GM23338 (cell line): Measurements from ENCODE around the gene TIMM13. TPM values are rescaled to one million over a fixed set of nuclear protein-coding genes. Genes with fewer than 3 reads are reported as not detected.

Experiments used
- ATAC-seq: fragments of 200-7000 bp; cut with Tn5 transposase; 3 replicates; pipeline ENCODE4 v1.9.1; 2020
- DNase-seq: peaks from one replicate; pipeline ENCODE4 v3.0.0-alpha.2; 2015; ENCODE audit warnings: low spot score
- H2AFZ ChIP-seq: fragments of 200-600 bp; sonication (generic); 2 replicates; pipeline ENCODE4 v1.8.0; 2016; ENCODE audit warnings: antibody characterized with exemption, mild to moderate bottlenecking, moderate library complexity
- H3F3A ChIP-seq: fragments of 200-600 bp; sonication (generic); replicated peaks from 2 replicates; pipeline ENCODE4 v1.8.0; 2017; ENCODE audit warnings: antibody characterized with exemption, mixed run types, low read depth
- H3K27ac ChIP-seq: fragments of 200-600 bp; sonication (generic); 2 replicates; pipeline ENCODE4 v1.6.1; 2016; ENCODE audit warnings: low read depth
- H3K27me3 ChIP-seq: fragments of 200-600 bp; sonication (generic); 2 replicates; pipeline ENCODE4 v1.8.0; 2016; ENCODE audit warnings: mild to moderate bottlenecking, mixed run types, moderate library complexity; ENCODE audit not compliant: insufficient read depth
- H3K36me3 ChIP-seq: fragments of 200-600 bp; sonication (generic); 2 replicates; pipeline ENCODE4 v1.8.0; 2016; ENCODE audit warnings: mild to moderate bottlenecking; ENCODE audit not compliant: insufficient read depth
- H3K4me1 ChIP-seq: fragments of 200-600 bp; sonication (generic); 2 replicates; pipeline ENCODE4 v1.8.0; 2016; ENCODE audit warnings: mild to moderate bottlenecking, moderate library complexity; ENCODE audit not compliant: insufficient read depth
- H3K4me2 ChIP-seq: fragments of 200-600 bp; sonication (generic); 2 replicates; pipeline ENCODE4 v1.7.1; 2017; ENCODE audit warnings: mixed run types
- H3K4me3 ChIP-seq: fragments of 200-600 bp; sonication (generic); 2 replicates; pipeline ENCODE4 v1.6.1; 2016; ENCODE audit warnings: mixed run types
- H3K79me2 ChIP-seq: fragments of 200-600 bp; sonication (generic); replicated peaks from 2 replicates; pipeline ENCODE4 v1.8.0; 2017; ENCODE audit warnings: mild to moderate bottlenecking; ENCODE audit not compliant: insufficient read depth
- H3K9me2 ChIP-seq: fragments of 200-600 bp; sonication (generic); 2 replicates; pipeline ENCODE4 v1.8.0; 2017; ENCODE audit not compliant: insufficient read depth
- H4K20me1 ChIP-seq: fragments of 200-600 bp; sonication (generic); replicated peaks from 2 replicates; pipeline ENCODE4 v1.8.0; 2017; ENCODE audit warnings: mild to moderate bottlenecking; ENCODE audit not compliant: insufficient read depth
- H3K27ac Mint-ChIP-seq: 2 replicates; pipeline ENCODE4 v1.8.0; 2020; ENCODE audit warnings: inconsistent platforms, mild to moderate bottlenecking, moderate library complexity, mixed read lengths
- H3K27me3 Mint-ChIP-seq: 3 replicates; pipeline ENCODE4 v1.8.0; 2022; ENCODE audit warnings: low read depth, mild to moderate bottlenecking, moderate library complexity, mixed read lengths, inconsistent platforms; ENCODE audit not compliant: insufficient read depth, poor library complexity
- H3K36me3 Mint-ChIP-seq: 3 replicates; pipeline ENCODE4 v1.8.0; 2021; ENCODE audit warnings: low read depth, mild to moderate bottlenecking, inconsistent platforms, moderate library complexity, mixed read lengths
- H3K4me1 Mint-ChIP-seq: 3 replicates; pipeline ENCODE4 v1.8.0; 2020; ENCODE audit warnings: mild to moderate bottlenecking, inconsistent platforms, mixed read lengths
- H3K4me3 Mint-ChIP-seq: 3 replicates; pipeline ENCODE4 v1.8.0; 2021; ENCODE audit warnings: moderate library complexity, mild to moderate bottlenecking, inconsistent platforms, mixed read lengths
- H3K9me3 Mint-ChIP-seq: 3 replicates; pipeline ENCODE4 v1.8.0; 2020; ENCODE audit warnings: moderate library complexity, mild to moderate bottlenecking, inconsistent platforms, mixed read lengths
- CREB1 ChIP-seq: fragments of 250-450 bp; sonication (Bioruptor Pico); IDR thresholded peaks from 2 replicates; pipeline ENCODE4 v1.5.0; 2020; ENCODE audit warnings: low read depth, mild to moderate bottlenecking, moderate library complexity
- EZH2 ChIP-seq: fragments of 200-600 bp; sonication (generic); IDR thresholded peaks from one replicate; pipeline ENCODE4 v1.8.0; 2017; ENCODE audit warnings: antibody characterized with exemption, mild to moderate bottlenecking, low read depth; ENCODE audit not compliant: unreplicated experiment
- EZH2phosphoT487 ChIP-seq: fragments of 200-600 bp; sonication (generic); IDR thresholded peaks from one replicate; pipeline ENCODE4 v1.8.1; 2018; ENCODE audit warnings: antibody characterized with exemption; ENCODE audit not compliant: unreplicated experiment
- NANOG ChIP-seq: IDR thresholded peaks from 2 replicates; pipeline ENCODE4 v1.6.1; 2016; ENCODE audit warnings: antibody characterized with exemption, borderline replicate concordance
- POLR2AphosphoS5 ChIP-seq: IDR thresholded peaks from 2 replicates; pipeline ENCODE4 v1.6.1; 2016; ENCODE audit warnings: antibody characterized with exemption, low read depth
- REST ChIP-seq: IDR thresholded peaks from one replicate; pipeline ENCODE4 v1.6.1; 2018; ENCODE audit warnings: antibody characterized with exemption; ENCODE audit not compliant: unreplicated experiment
- ZNF114 ChIP-seq: fragments of 250-450 bp; sonication (Bioruptor Pico); IDR thresholded peaks from 2 replicates; pipeline ENCODE4 v1.5.0; 2020; ENCODE audit warnings: mild to moderate bottlenecking, moderate library complexity
- ZNF331 ChIP-seq: fragments of 250-450 bp; sonication (Bioruptor Pico); IDR thresholded peaks from 2 replicates; pipeline ENCODE4 v1.5.0; 2020; ENCODE audit warnings: low read depth, mild to moderate bottlenecking, moderate library complexity
- polyA plus RNA-seq: library from polyadenylated mRNA; unstranded; fragments of >200 nt; fragmentation: Nextera tagmentation; extraction: Ambion mirVana; gene quantifications from 2 replicates; pipeline ENCODE4 v1.2.1, GENCODE V29; 2016
- total RNA-seq: library from RNA; depleted of rRNA; stranded (reverse); fragments of >200 nt; shearing (Covaris generic); gene quantifications from 2 replicates; pipeline ENCODE4 v1.2.3, GENCODE V29; 2014
- TF ChIP-seq, protein P1 (sequence below), 2 experiments: fragments of 200-600 bp in 1 of 2; sonication (generic) in 1 of 2; conservative IDR thresholded peaks; 2 replicates each; pipeline versions ENCODE4 v1.5.1 to v1.6.1; 2016 to 2017; ENCODE audit warnings: antibody characterized with exemption in 2 of 2, low read depth in 2 of 2, mild to moderate bottlenecking in 2 of 2, moderate library complexity in 1 of 2
- TF ChIP-seq, protein P2 (sequence below): IDR thresholded peaks from 2 replicates; pipeline ENCODE4 v1.6.1; 2016; ENCODE audit warnings: antibody characterized with exemption

The TIMM13 gene
- total and polyA plus RNA-seq, 2 experiments from 2014 or later: 140 to 347 TPM

DNA sequence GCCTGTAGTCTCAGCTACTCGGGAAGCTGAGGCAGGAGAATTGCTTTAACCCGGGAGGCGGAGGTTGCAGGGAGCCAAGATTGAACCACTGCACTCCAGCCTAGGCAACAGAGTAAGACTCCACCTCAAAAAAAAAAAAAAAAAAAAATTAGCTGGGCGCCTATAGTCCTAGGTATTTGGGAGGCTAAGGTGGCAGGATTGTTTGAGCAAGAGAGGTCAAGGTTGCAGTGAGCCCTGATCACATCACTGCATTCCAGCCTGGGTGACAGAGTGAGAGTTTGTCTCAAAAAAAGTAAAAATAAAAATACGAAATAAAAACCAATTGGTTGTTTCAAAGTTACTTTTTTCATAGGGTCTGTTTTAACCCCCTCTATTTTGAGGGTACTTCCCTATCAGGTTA, 30.7 kb upstream of the TIMM13 start (continued):
- TF ChIP-seq, protein P1, sequence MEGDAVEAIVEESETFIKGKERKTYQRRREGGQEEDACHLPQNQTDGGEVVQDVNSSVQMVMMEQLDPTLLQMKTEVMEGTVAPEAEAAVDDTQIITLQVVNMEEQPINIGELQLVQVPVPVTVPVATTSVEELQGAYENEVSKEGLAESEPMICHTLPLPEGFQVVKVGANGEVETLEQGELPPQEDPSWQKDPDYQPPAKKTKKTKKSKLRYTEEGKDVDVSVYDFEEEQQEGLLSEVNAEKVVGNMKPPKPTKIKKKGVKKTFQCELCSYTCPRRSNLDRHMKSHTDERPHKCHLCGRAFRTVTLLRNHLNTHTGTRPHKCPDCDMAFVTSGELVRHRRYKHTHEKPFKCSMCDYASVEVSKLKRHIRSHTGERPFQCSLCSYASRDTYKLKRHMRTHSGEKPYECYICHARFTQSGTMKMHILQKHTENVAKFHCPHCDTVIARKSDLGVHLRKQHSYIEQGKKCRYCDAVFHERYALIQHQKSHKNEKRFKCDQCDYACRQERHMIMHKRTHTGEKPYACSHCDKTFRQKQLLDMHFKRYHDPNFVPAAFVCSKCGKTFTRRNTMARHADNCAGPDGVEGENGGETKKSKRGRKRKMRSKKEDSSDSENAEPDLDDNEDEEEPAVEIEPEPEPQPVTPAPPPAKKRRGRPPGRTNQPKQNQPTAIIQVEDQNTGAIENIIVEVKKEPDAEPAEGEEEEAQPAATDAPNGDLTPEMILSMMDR (conservative IDR thresholded peaks at IDR 0.05; ENCODE audit: low read depth in 2 of 2): no peak

- Histone ChIP-seq H2AFZ (peak overlapping the region; percentile 90), H4K20me1 (peaks cover 9% of the 10 kb centered on the region), H3K4me1 (peaks cover 15% of the 10 kb centered on the region), H3F3A (peaks cover 5% of the 10 kb centered on the region; the same call in 1 of the 2 replicates), H3K79me2 (peaks cover 40% of the 10 kb centered on the region), H3K9me2 (no peaks in the 10 kb centered on the region), H3K36me3 (no peaks in the 10 kb centered on the region), H3K4me2 (peak overlapping the region; percentile 78; the same call in 1 of the 2 replicates), H3K27ac (peak overlapping the region; percentile 65; the same call in 1 of the 2 replicates), H3K27me3 (no peaks in the 10 kb centered on the region), H3K4me3 (peak overlapping the region; percentile 49)
- peaks cover 29% of the 10 kb centered on the region for H3K4me1 Mint-ChIP-seq
- peaks cover 5% of the 10 kb centered on the region; the same call in 1 of the 3 replicates for H3K9me3 Mint-ChIP-seq
- peak overlapping the region; percentile 79; the same call in 2 of the 3 replicates for H3K4me3 Mint-ChIP-seq
- ATAC-seq (no peak), DNase-seq (no peak)
- peaks cover 14% of the 10 kb centered on the region for H3K27me3 Mint-ChIP-seq
- no peaks in the 10 kb centered on the region; the same call in 1 of the 3 replicates for H3K36me3 Mint-ChIP-seq
- H3K27ac Mint-ChIP-seq: no peak overlapping the region; the same call in 1 of the 2 replicates
- TF ChIP-seq EZH2: no peak
- no peak for TF ChIP-seq CREB1 (CRISPR knock-in tag)
- TF ChIP-seq, protein P2, sequence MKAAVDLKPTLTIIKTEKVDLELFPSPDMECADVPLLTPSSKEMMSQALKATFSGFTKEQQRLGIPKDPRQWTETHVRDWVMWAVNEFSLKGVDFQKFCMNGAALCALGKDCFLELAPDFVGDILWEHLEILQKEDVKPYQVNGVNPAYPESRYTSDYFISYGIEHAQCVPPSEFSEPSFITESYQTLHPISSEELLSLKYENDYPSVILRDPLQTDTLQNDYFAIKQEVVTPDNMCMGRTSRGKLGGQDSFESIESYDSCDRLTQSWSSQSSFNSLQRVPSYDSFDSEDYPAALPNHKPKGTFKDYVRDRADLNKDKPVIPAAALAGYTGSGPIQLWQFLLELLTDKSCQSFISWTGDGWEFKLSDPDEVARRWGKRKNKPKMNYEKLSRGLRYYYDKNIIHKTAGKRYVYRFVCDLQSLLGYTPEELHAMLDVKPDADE: no peak
- TF ChIP-seq EZH2phosphoT487: no peak
- TF ChIP-seq REST: no peak
- TF ChIP-seq ZNF114: no peak
- no peak for TF ChIP-seq POLR2AphosphoS5
- TF ChIP-seq, protein P1 (conservative IDR thresholded peaks at IDR 0.05; ENCODE audit: low read depth in 2 of 2): no peak
- no peak for TF ChIP-seq NANOG
- no peak for TF ChIP-seq ZNF331 (CRISPR knock-in tag)
These were observed 30.1 kb upstream of the TIMM13 start for GRCh38 chr19:2457394-2458037.
